DMS53 (cell line): ENCODE measurements around the gene PPP1R1B.

Experiments
- DNase-seq: peaks from one replicate; lab custom pipeline; 2025; lab: John Stamatoyannopoulos, UW

The PPP1R1B gene

DNA sequence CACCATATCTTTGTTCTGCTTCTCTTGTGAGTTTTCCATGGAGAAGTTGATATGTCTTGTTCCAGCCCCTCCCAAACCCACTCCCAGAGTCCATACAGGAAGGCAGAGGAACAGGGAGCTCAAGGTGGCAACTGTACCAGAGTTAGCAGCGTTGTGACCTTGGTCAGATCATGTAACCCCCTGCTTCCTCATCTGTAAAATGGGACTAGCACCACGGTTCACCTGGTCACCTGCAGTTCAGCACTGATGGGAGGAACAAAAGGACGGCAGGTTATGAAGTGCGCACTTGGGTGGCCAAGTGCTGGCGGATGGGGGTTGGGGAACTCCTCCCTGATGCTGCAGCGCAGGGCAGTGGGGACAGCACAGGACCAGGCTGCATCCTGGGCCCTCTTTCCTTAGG is 11.3 kb upstream of the PPP1R1B start:
- DNase-seq: no peak

GRCh38 chr17:39617100-39617445 is 9.7 kb upstream of the PPP1R1B start:
- DNase-seq: peak; percentile 45

DNA sequence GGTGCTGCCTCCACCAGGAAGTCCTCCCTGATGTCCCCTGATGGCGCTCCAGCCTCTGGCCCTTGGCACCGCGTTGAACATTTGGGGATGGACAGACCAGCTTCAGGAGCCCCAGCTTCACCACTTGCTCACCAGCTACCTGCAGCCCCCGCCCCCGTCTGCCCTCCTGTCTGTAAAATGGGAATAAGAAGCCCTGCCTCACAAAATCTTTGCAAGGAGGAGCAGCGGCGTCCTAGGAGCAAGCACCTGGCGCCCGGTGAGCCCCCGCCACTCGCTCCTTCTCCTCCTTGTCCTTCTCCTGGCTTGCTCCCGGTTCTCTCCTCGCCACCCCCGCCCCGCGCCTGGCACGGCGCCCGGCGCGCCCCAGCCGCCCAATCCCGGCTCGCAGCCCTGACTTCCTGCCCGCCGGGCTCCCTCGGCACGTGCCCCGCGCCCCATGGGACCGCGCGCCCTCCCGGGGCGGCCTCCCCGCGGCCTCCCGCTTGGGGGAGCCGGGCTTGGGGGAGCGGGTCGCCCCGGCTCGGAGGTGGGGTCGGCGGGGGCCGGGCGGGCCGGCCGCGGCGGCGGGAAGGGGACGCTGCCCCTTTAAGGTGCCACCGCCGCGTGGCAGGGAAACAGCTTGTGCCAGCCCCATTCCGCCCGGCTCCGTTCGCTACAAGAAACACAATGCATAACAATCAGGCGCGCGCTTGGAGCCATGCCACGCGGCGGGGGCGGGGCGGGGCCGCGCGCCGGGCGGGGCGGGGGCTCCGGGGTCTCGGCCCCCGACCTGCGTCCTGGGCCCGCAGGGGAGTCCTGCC is 9.1 kb upstream of the PPP1R1B start:
- DNase-seq: peak; percentile 85

GRCh38 chr17:39618246-39618913 is 8.4 kb upstream of the PPP1R1B start:
- peak; percentile 45 for DNase-seq

- DNase-seq: no peak
These were observed 7.6 kb upstream of the PPP1R1B start for GRCh38 chr17:39618956-39619785.

DNA sequence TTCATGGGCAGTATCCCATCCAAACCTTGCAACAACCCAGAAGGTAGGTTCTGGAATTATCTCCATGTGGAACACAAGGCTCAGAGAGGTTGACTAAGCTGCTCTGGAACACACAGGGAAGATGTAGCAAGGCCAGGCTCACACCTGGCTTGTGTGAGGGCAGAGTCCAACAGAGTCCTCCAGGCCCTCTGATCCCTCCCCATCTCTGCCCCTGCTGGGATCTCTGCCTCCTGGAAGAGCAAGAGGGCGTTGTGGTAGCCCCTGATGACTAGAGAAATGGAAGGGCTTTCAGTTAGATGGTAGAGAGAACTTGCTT is 7.0 kb upstream of the PPP1R1B start:
- peak; percentile 28 for DNase-seq

GRCh38 chr17:39621523-39622379 is 5.0 kb upstream of the PPP1R1B start:
- DNase-seq: peak; percentile 84

DNA sequence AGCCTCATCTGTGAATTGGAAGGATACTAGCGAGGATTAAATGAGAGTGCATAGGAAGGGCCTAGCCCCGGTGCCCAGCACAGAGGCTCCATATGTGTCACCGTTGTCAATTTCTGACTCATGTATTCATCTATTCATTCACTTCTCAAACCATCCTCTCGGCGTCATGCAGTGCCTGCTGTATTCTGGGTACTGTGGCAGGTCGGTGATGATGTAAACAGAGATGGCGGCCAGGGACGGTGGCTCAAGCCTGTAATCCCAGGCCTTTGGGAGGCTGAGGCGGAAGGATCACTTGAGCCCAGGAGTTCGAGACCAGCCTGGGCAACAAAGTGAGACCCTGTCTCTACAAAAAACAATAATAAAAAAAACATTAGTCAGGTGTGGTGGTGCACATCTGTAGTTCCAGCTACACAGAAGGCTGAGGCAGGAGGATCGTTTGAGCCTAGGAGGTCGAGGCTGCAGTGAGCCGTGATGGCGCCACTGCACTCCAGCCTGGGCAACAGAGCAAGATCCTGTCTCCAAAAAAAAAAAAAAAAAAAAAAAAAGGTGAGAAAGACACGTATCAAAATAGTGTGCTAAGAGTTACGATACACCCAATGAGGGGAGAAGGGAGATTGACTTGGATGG is 4.3 kb upstream of the PPP1R1B start:
- peak; percentile 58 for DNase-seq

DNA sequence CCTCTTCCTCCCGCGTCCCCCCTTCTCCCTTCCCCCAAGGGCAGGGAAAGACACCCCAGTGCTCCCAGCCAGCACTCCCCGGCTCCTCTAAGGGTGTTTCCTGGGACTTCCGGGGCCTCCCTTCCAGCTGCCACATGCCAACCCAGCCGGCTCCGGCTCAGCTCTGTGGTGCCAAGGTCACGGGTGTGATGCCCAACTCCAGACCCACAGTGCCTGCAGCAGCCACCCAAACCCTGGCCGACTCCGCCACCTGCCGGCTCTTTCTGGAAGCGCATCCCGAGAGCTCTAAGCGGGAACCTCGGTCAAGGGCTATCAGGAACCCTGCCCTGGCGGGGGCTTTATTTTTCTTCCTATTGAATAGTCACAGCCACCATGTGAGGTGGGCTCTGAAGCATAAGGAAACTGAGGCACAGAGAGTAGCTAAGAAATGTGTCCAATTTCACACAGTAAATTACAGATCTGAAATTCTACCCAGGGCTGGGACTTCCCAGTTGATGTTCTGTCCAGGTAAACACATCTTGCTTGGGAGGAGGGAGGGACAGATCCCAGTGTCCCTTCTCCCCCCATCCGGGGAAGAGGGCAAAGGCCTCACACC is 3.3 kb upstream of the PPP1R1B start:
- peak; percentile 86 for DNase-seq

GRCh38 chr17:39624313-39624712 is 2.4 kb upstream of the PPP1R1B start:
- no peak for DNase-seq

DNA sequence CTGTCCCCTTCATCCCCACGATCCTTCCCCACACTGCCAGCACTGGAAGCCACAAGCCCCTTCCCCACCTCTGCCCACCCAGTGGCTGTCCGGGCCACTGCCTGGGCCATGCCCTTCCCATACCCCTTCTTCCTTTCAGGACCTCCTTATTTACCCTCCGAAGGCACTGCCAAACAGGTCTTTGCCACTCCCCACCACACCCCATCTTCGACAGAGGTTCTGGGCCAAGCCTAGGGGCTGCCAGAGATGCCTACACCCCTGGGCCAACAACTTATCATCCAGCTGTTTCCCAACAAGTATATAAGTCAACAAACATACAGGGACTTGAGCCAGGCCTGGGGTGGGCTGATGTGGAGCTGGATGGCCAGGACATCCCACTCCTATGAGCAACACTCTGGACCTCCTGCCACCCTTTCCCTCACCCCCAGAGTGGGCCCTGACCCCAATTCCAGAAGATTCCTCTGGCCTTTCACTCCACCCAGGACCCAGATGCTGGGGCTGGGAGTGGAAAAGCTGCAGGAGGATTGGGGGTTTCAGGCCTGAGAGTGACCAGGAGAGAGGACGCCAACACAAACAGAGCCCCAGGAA is 1.5 kb upstream of the PPP1R1B start:
- no peak for DNase-seq

DNA sequence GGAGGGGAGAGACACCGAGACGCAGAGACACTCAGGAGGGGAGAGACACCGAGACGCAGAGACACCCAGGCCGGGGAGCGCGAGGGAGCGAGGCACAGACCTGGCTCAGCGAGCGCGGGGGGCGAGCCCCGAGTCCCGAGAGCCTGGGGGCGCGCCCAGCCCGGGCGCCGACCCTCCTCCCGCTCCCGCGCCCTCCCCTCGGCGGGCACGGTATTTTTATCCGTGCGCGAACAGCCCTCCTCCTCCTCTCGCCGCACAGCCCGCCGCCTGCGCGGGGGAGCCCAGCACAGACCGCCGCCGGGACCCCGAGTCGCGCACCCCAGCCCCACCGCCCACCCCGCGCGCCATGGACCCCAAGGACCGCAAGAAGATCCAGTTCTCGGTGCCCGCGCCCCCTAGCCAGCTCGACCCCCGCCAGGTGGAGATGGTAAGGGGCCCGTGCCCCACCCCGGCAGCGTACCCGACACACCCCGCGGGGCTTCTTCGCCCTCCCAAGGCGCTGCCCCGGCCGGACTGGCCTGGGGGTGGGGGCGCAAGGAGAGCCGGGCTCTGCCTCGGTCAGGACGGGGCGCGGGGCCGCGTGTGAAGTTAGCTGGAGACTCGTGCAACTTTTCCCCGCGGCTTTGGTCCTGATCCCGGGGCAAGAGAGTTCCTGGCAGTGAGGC is 427 bp downstream of the PPP1R1B start:
- no peak for DNase-seq

- DNase-seq: no peak
These were observed 1.2 kb downstream of the PPP1R1B start for GRCh38 chr17:39627712-39628516.

- DNase-seq: peak; percentile 7
These were observed 2.1 kb downstream of the PPP1R1B start for GRCh38 chr17:39628655-39629493.

DNA sequence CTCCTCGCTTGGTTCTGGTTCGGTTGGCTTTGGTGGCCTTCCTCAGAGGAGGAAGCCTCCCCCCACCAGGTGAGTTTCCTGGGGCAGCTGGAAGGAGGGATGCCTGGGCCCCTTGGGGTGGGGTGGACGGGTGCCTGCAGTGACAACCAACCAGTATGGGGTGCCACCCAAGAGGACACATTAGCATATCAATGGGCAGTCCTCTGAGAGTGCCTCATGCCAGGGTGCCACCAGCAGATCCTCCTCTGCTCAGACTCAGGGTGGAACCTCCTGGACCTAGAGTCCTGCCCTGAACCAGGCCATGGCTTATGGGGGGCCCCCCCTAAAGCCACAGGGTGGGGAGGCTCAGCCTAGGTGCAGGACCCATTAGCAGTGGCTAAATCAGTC is 2.7 kb downstream of the PPP1R1B start:
- DNase-seq: no peak

- DNase-seq: no peak
These were observed 3.1 kb downstream of the PPP1R1B start for GRCh38 chr17:39629898-39630297.

DNA sequence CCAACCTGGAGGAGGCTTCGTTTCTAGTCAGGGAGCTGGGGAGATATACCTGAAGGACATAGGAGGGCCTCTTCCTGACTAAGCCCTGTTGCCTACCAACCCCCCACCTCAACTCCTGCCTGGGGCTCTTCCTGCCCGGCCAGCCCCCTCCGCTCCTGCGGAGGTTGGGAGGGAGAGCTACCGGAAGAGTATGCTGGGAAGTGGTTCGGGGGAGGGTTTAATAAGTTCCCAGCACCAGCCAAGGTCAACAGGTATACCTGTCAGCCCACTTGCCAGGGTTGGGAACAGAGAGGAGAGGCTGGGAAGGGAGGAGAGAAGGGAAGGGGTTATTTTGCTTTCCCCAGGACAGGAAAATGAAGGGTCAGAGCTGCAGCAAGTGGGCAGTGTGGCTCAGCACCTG is 4.7 kb downstream of the PPP1R1B start:
- DNase-seq: no peak

GRCh38 chr17:39632153-39632941 is 5.6 kb downstream of the PPP1R1B start:
- DNase-seq: peak; percentile 22
